Stimulated activated CD8-positive, alpha-beta memory T cell treated with anti-CD3 and anti-CD28 coated beads, Interleukin-15, amount 100 ng/mL, for 1 hour (primary cell): Measurements from ENCODE around the gene MRPL47.

Source experiments
- DNase-seq: peaks from one replicate; pipeline ENCODE4 v3.0.0-alpha.2; 2020; ENCODE audit warnings: low read depth

Gene MRPL47

DNA sequence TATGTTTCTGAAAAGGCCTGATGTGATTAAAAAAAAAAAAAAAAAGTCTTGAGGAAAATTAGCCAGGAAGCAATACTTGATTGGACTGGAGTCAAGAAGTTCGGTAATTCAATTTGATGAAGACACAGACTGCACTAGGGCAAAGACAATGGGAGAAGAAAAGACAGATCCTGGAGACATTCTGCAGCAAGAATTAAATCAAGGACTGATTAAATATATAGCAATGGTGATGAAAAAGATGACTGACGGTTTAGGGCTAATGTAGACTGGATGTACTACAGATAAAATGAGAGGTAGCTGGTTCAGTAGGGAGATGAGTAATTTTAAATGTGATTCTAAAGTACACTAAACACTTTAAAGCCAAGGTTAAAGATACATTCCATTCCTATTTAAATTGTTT is 13.8 kb downstream of the MRPL47 start:
- no peak for DNase-seq

DNA sequence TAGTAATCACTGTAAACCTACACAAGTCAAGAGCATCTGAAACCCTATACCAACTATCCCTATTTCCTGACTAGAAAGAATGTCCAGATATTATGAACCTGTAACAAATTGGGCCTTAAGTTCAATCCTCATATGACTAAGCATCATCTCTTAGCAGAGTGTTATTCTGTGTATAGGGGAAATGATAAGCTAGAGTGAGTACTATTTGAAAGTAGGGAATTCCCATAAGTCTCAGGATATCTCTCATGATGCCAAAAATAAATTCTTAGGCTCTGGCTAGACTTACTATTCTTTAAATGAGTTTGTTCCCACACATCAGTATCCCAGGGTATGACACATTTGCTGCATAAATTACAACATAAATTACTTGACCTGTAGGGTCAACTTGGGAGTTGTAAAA is 15.3 kb downstream of the MRPL47 start:
- no peak for DNase-seq

DNA sequence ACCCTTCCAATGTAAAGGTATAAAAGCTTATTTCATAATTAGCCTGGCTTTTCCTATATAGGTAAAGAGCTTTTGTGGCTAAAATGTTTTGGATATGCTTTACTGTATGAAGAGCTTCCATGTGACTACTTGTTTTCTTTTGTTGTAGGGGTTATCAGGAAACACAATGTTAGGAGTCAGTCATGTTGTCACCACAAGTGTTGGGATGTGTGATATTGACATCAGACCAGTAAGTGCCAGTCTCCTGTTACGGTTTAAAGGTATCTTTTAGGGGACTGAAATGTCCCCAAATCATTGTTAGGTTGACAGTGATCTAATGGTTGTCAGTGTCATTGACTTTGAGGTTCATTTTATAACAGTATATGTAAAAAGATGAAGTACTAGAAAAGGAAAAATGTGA is 23.4 kb downstream of the MRPL47 start:
- DNase-seq: no peak

DNA sequence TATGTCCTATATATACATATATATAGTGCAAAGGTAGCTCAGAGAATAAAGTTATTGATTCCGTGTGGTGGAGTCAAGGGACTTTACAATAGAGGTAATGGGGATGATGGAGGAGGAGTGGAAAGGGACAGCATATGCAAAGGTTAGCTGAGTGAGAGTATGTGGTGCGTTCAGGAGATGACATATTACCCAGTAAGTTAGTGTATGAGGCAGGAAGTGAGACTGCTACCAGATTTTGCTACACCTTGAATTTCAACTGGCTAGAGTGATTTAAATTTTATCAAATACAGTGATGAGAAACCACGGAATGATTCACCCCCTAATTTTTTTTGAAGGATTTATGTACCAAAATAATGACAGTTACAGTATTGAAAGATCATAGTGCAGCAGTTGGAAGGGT is 38.9 kb downstream of the MRPL47 start:
- DNase-seq: no peak

DNA sequence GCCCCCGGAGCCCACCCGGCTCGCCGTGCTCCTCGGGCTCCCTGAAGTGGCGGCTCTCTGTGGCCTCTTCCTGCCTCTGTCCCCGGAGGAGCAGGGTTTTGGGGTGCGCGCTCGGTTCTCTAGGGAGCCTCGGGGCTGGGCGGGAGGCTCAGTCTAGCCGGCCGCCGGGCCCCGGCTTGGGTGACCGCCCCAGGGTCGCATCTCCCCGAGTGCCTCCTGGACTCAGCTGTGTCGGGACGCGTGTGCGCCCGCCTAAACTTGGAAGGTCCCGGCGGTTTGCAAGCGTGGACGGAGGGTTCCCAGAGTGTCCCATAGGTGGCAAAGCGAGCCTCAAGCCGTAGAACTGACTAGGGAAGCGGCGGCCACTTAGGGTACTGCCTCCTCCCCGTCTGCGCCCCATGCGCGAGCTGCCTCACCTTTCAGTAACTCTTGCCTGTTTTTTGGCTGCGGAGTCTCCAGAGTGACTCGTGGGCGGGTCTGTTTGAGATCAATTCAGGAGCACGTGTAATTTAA is 41.1 kb downstream of the MRPL47 start:
- peak; percentile 32 for DNase-seq

DNA sequence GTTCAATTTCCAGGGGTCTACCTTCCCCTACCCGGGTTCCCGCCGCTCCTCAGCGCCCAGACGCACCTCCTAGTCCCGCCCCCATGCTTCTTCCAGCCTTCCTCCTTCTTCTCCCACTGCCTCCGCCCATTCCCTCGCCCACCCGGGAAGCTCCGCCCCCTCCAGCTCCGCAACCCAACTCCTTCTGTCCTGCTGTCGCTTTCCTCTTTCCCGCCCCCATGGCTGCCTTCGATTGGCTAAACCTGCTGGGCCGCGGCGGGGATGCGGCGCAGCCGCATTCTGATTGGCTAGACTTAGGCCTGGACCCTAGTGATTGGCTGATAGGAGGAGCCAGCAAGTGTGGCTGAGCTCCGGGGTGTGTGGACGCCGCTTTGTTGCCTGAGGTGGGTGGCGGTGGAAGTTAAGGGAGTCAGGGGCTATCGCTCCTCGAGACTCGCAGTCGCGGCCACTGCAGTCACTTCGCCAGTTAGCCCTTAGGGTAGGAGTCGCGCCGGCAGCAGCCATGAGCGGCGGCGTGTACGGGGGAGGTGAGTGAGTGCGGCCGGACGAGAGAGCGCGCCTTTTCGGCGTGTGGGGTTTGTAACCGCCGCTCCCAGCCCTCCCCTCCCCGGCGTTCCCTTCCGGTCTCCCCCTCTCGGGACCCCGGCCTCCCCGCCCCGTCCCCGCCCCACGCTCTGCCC is 41.7 kb downstream of the MRPL47 start, which contains the start of gene ACTL6A:
Gene ACTL6A, plus strand, starts transcription at position 336 of the 680 bp plus-strand sequence. Its CDS starts 167 bp downstream, at position 503.
- peak; percentile 97 for DNase-seq

DNA sequence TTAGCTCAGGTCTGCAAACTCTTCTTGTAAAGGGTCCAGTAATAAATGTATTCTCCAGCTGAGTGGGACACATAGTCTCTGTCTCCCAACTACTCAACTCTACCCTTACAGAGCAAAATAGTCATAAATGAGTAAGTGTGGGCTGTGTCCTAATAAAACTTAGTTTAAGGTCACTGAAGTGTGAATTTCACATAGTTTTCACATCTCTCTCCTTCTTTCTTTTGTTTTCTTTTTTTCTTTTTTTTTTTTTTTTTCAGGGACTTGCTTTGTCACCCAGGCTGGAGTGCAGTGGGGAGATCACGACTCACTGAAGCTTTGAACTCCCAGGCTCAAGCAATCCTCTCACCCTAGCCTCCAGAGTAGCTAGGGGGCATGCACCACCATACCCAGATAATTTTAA is 43.6 kb downstream of the MRPL47 start:
- DNase-seq: no peak

DNA sequence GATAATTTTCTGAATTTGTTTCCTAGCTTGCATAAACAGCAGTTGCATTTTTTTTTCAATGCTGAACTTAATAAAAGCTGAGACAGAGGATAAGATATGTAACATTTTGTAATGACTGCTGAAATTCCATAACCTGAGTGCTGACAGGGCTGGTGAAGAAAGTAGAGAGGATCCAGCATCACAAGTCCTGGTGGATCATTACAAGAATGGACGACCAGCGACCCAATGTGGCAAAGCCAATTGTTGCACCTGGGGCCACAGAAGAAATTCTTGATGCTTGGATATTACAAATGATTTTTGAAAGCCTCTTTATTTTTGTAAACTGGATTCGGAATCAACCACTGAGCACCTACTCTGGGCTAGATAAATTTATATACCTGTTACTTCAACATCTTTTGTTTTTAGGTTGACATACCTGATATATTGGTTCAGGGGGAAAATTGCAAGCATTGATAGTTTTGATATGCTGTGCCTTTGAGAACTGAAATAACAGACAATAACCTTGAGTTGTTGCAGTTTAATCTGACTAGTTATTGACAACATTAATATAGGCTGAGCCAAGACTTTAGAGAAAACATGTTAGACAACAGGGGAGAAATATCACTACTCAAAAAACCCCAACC is 45.6 kb downstream of the MRPL47 start:
- DNase-seq: no peak

DNA sequence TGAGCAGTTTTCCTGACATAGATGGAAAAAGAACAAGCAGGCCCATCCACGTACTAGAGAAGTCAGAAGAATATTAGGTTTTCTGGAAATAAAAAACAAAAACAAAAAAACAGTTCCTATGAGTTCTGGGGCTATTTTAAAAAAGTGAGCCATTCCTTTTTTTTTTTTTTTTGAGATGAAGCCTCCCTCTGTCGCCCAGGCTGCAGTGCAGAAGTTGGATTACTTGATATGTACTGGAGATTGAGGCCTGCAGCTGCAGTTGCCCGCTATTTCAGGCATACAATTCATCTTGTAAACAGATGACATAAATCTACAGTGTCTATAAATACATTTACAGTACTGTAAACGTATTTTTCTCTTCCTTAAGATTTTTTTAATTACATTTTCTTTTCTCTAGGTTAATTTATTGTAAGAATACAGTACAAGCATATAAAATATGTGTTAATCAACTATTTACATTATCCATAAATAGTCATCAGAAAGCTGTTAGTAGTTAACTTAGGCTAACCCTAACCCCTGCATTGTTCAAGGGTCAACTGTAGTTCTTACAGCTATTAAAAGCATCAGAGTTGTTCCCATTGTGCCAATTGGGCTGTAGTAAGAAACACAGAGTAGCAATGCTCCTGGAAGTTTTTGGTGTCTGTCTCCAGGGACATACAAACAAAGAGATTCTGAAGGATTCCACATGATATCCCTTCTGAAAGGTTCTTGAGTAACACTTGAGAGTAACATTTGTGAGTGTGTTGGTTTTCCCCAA is 52.9 kb downstream of the MRPL47 start:
- DNase-seq: no peak

DNA sequence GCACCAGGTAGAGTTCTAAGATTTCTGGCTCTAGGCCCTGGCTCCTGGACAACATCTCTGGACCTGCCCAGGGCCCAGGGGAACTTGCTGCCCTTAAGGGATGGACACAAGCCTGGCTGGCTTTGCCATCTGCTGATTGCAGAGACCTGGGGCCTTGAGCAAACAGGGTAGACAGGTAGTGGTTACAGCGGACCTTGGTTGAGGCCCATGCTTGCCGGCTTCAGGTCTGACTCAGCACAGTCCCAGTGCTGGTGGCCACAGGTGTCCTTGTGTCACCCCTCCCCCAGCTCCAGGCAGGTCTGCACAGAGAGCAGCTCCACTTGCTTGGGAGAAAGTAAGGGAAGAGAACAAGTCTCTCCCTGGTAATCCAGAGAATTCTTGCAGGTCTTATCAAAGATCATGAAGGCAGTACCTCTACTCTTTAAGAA is 57.6 kb downstream of the MRPL47 start:
- no peak for DNase-seq

DNA sequence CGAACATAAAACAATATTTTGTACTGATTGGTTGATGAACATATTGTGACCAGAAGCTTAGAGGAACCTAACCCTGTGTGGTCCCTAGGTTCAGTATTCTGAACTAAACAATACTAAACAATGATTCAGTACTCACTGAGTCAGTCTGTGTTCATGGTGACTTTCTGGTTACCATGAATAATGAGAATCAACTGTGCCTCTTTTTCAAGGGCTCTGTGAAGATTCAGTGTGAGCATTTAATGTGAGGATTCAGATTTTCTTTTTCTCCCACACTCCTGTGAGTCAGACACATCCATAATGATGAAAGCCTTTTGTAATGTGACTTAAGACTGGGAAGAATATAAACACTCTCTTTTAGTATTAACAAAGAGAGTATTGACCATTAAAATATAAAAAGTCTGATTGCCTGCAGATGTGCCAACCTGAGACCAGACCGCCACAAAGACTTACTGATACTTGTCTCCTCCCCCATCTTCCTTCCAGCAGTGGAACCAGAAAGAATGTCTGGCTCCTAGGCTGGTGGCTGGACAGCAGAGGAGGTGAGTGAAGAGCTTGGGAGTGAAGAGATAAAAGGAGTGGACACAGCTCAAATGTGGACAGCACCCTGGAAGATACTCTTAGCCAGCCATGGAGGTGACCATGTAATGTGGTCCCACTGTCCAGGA is 59.3 kb downstream of the MRPL47 start:
- DNase-seq: no peak

DNA sequence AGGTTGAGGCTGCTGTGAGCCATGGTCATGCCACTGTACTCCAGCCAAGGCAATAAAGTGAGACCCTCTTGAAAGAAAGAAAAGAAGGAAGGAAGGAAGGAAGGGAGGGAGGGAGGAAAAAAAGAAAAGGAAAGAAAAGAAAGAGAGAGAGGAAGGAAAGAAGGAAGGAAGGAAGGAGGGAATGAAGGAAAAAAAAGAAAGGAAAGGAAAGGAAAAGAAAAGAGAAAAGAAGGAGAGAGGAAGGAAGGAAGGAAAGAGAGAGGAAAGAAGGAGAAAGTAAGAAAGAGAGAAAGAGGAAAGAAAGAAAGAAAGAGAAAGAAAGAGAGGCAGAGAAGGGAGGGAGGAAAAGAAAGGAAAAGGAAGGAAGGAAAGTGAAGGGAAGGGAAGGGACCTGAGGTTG is 62.1 kb downstream of the MRPL47 start:
- DNase-seq: no peak

DNA sequence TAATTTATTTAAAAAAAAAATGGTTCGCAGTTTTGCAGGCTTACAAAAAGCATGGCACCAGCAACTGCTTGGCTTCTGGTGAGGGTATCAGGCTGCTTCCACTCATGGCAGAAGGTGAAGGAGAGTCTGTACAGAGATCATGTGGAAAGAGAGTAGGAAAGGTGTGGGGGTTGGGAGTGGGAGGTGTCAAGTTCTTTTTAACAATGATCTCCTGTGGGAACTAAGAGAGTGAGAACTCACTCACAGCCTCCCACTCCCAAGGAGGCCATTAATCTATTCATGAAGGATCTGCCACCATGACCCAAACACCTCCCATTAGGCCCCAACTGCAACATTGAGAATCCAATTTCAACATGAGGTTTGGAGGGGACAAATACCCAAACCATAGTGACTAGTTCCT is 62.8 kb downstream of the MRPL47 start:
- no peak for DNase-seq

DNA sequence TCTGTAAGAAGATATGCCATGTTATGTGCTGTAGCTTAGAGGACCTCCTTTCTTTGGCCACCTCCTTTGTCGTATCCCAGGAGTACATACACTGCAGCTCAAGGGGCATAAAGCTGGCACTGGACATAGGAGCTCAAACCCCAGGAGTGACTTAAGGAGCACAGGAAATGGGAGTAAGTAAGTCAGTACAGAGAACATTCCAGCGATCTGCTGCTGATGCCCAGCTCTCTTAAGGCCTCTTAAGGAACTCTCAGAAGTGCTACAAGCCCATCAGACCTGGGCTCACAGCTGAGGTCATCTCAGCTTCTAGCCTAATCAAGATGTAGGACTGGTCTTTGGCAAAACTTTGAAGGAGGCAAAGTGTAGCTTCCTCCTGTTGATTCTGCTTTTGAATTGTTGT is 63.3 kb downstream of the MRPL47 start:
- DNase-seq: no peak
